K562 (cell line): ENCODE results near the gene CCNO. TPM values are rescaled to one million over a fixed set of nuclear protein-coding genes. Genes with fewer than 3 reads are reported as not detected.
A peak's percentile ranks its signal among the peaks of the same experiment; 100 is the strongest.

ENCODE experiments used
- ATAC-seq: fragments of 200-7000 bp; cut with Tn5 transposase; 3 replicates; pipeline ENCODE4 v1.9.1; 2020; ENCODE audit warnings: moderate library complexity
- BruUV-seq: library from RNA; stranded (reverse); fragments of 400-500 nt; replicated peaks from 2 replicates; lab custom pipeline; 2021; lab: Mats Ljungman, UMichigan
- CTCF ChIA-PET: fragments of 300-600 bp; formaldehyde crosslinking; extraction: SDS; loops from one replicate; lab custom pipeline; 2021; ENCODE audit warnings: low intra/inter-chr PET ratio; lab: Yijun Ruan, JAX
- POLR2A ChIA-PET: fragments of 300-600, 350-650 bp; sonication (Branson Sonifier 250); formaldehyde crosslinking; extraction: SDS; loops from one replicate; lab custom pipeline; 2021; ENCODE audit warnings: antibody characterized with exemption, inconsistent platforms; lab: Yijun Ruan, JAX
- DNase-seq, 4 experiments: peaks; one replicate each; pipeline versions ENCODE4 v3.0.0 to v3.0.0-alpha.2; 2011 to 2018; ENCODE audit warnings: low spot score in 3 of 4, mixed read lengths in 3 of 4; ENCODE audit errors: extremely low read depth in 1 of 4
- FAIRE-seq: peaks from 2 replicates; lab custom pipeline; 2011; peaks lifted over from hg19 to GRCh38; lab: Jason Lieb, UNC
- H2AFZ ChIP-seq: 2 replicates; pipeline ENCODE4 v1.6.0; 2011; ENCODE audit warnings: low read depth, low read length, control low read depth, inconsistent platforms
- H3K27ac ChIP-seq: fragments of 200-600 bp; 3 replicates; pipeline ENCODE4 v1.8.0; 2011; ENCODE audit warnings: low read depth, mild to moderate bottlenecking, control low read depth, inconsistent platforms, low read length, moderate library complexity, mixed read lengths; ENCODE audit errors: extremely low read depth
- H3K27me3 ChIP-seq, 2 experiments: fragments of 300-600 bp in 1 of 2; 2 replicates in 1 of 2; 3 replicates in 1 of 2; pipeline versions ENCODE4 v1.6.0 to v1.8.0; 2011; ENCODE audit warnings: inconsistent platforms in 2 of 2, low read length in 2 of 2, mild to moderate bottlenecking in 1 of 2, mixed read lengths in 1 of 2, moderate library complexity in 1 of 2; ENCODE audit not compliant: control insufficient read depth in 2 of 2, insufficient read depth in 2 of 2
- H3K36me3 ChIP-seq: fragments of 300-600 bp; 3 replicates; pipeline ENCODE4 v1.8.0; 2011; ENCODE audit warnings: mild to moderate bottlenecking, low read length, inconsistent platforms; ENCODE audit not compliant: control insufficient read depth, insufficient read depth
- H3K4me1 ChIP-seq, 2 experiments: fragments of 200-600 bp in 1 of 2; replicated peaks in 1 of 2; 2 replicates in 1 of 2; 3 replicates in 1 of 2; pipeline versions ENCODE4 v1.5.1 to v1.8.0; 2011; ENCODE audit warnings: inconsistent platforms in 2 of 2, low read length in 2 of 2, mild to moderate bottlenecking in 1 of 2, mixed read lengths in 1 of 2, moderate library complexity in 1 of 2; ENCODE audit not compliant: control insufficient read depth in 2 of 2, insufficient read depth in 2 of 2
- H3K4me2 ChIP-seq: 2 replicates; pipeline ENCODE4 v1.6.1; 2011; ENCODE audit warnings: low read length, control low read depth, inconsistent platforms, mixed read lengths; ENCODE audit not compliant: insufficient read depth
- H3K4me3 ChIP-seq: fragments of 200-600 bp; sonication (generic), shearing (Covaris generic); 2 replicates; pipeline ENCODE4 v1.5.1; 2016; ENCODE audit warnings: control low read depth, inconsistent platforms
- H3K79me2 ChIP-seq: fragments of 200-600 bp; 3 replicates; pipeline ENCODE4 v1.8.0; 2011; ENCODE audit warnings: low read length, inconsistent platforms; ENCODE audit not compliant: control insufficient read depth, insufficient read depth
- H3K9ac ChIP-seq, 2 experiments: 2 replicates each; pipeline versions ENCODE4 v1.6.0 to v1.6.1; 2011; ENCODE audit warnings: low read depth in 2 of 2, low read length in 2 of 2, control low read depth in 1 of 2, inconsistent platforms in 1 of 2, mild to moderate bottlenecking in 1 of 2, mixed read lengths in 1 of 2; ENCODE audit not compliant: insufficient read depth in 1 of 2
- H3K9me1 ChIP-seq: one replicate; pipeline ENCODE4 v1.6.0; 2011; ENCODE audit warnings: inconsistent platforms, mild to moderate bottlenecking, low read length, moderate library complexity; ENCODE audit not compliant: control insufficient read depth, insufficient read depth
- H3K9me3 ChIP-seq: replicated peaks from 2 replicates; pipeline ENCODE4 v1.5.1; 2011; ENCODE audit warnings: low read depth, low read length, inconsistent platforms; ENCODE audit not compliant: control insufficient read depth, insufficient read depth
- H4K20me1 ChIP-seq: replicated peaks from 2 replicates; pipeline ENCODE4 v1.6.1; 2011; ENCODE audit warnings: low read length, inconsistent platforms, mixed read lengths; ENCODE audit not compliant: control insufficient read depth, insufficient read depth
- CSDE1 ChIP-seq, 2 experiments: fragments of 450-650 bp; IDR thresholded peaks; 2 replicates each; pipeline ENCODE4 v1.6.1; 2016; ENCODE audit warnings: mild to moderate bottlenecking in 1 of 2
- FOXJ3 ChIP-seq: sonication (generic); formaldehyde crosslinking; IDR thresholded peaks from 2 replicates; pipeline ENCODE4 v1.4.0; 2020; ENCODE audit warnings: mild to moderate bottlenecking, missing genetic modification reagents
- PHF21A ChIP-seq: fragments of 450-650 bp; IDR thresholded peaks from 2 replicates; pipeline ENCODE4 v1.6.1; 2017; ENCODE audit warnings: low read depth, borderline replicate concordance
- PTBP1 ChIP-seq: fragments of 200-400 bp; formaldehyde crosslinking; IDR thresholded peaks from 2 replicates; pipeline ENCODE4 v1.6.1; 2017; ENCODE audit warnings: low read depth, low read length
- RFX7 ChIP-seq: fragments of 250-450 bp; sonication (Bioruptor Pico); IDR thresholded peaks from 2 replicates; pipeline ENCODE4 v1.5.1; 2021; ENCODE audit warnings: mild to moderate bottlenecking
- SIN3A ChIP-seq, 2 experiments: fragments of 150-350 bp in 1 of 2; IDR thresholded peaks; 2 replicates each; pipeline ENCODE4 v1.6.1; 2011 to 2016; ENCODE audit warnings: borderline replicate concordance in 2 of 2, low read depth in 2 of 2, low read length in 2 of 2, mild to moderate bottlenecking in 2 of 2, moderate library complexity in 2 of 2; ENCODE audit not compliant: control insufficient read depth in 1 of 2
- SMARCC2 ChIP-seq: fragments of 450-650 bp; IDR thresholded peaks from 2 replicates; pipeline ENCODE4 v1.6.1; 2017; ENCODE audit warnings: antibody characterized with exemption, moderate library complexity, mild to moderate bottlenecking, low read depth
- SUPT5H ChIP-seq: fragments of 450-650 bp; IDR thresholded peaks from 2 replicates; pipeline ENCODE4 v1.6.1; 2016
- TARDBP ChIP-seq: fragments of 450-650 bp; IDR thresholded peaks from 2 replicates; pipeline ENCODE4 v1.6.1; 2016
- ZKSCAN8 ChIP-seq: fragments of 200-800 bp; sonication (Bioruptor generic); IDR thresholded peaks from 2 replicates; pipeline ENCODE4 v1.6.1; 2016; ENCODE audit warnings: missing genetic modification characterization, missing compliant biosample characterization
- ZNF696 ChIP-seq: fragments of 250-450 bp; sonication (Bioruptor Pico); conservative IDR thresholded peaks from 2 replicates; pipeline ENCODE4 v1.4.0; 2020; ENCODE audit warnings: mild to moderate bottlenecking, moderate library complexity
- WGBS: fragments of 100-300 bp; shearing (Covaris generic); methylation state at CpG from one replicate; pipeline ENCODE4 v1.1.6; 2016; ENCODE audit warnings: low coverage, mixed read lengths; ENCODE audit not compliant: insufficient coverage; ENCODE audit errors: missing lambda C conversion rate; 5-methylcytosine and 5-hydroxymethylcytosine counted together
- in situ Hi-C: fragments of 300-500 bp; cut with MboI; formaldehyde crosslinking; loops from 4 replicates; pipeline ENCODE4 v1.15.0; 2018; ENCODE audit warnings: inconsistent platforms, mixed read lengths
- intact Hi-C: fragments of 100-400 bp; cut with micrococcal nuclease; formaldehyde crosslinking; loops from 2 replicates; pipeline ENCODE4 v1.14.2; 2022
- polyA plus RNA-seq, 8 experiments: library from polyadenylated mRNA; depleted of rRNA in 4 of 8; stranded (reverse) in 5 of 8; unstranded in 3 of 8; fragments of >200 nt; fragmentation: Nextera tagmentation in 2 of 8; fragmentation: Illumina TruSeq in 1 of 8; extraction: Ambion mirVana in 2 of 8; extraction: Trizol in 1 of 8; gene quantifications; 2 replicates each; pipeline versions ENCODE4 v1.2.1 to v1.2.3, GENCODE V29; 2011 to 2014; ENCODE audit warnings: inconsistent platforms in 1 of 8, missing spikeins in 1 of 8
- total RNA-seq, 7 experiments: library from RNA; depleted of rRNA in 6 of 7; stranded (reverse); fragments of >200 nt in 6 of 7; fragmentation: Illumina TruSeq in 2 of 7; extraction: Trizol in 2 of 7; gene quantifications; 2 replicates each; pipeline versions ENCODE4 v1.2.1 to v1.2.3, GENCODE V29; 2011 to 2021; ENCODE audit warnings: low replicate concordance in 1 of 7
- TF ChIP-seq, protein P1 (sequence below), 2 experiments: fragments of 450-650 bp in 1 of 2; sonication (generic) in 1 of 2; formaldehyde crosslinking; conservative IDR thresholded peaks; 2 replicates each; pipeline versions ENCODE4 v1.4.0 to v1.8.1; 2020 to 2022; ENCODE audit warnings: mild to moderate bottlenecking in 1 of 2, missing genetic modification reagents in 1 of 2
- TF ChIP-seq, protein P2 (sequence below): sonication (generic); formaldehyde crosslinking; IDR thresholded peaks from 2 replicates; pipeline ENCODE4 v1.5.0; 2020; ENCODE audit warnings: missing genetic modification reagents
- TF ChIP-seq, protein P3 (sequence below), 2 experiments: fragments of 150-350 bp in 1 of 2; IDR thresholded peaks; 2 replicates each; pipeline ENCODE4 v1.6.1; 2012 to 2016; ENCODE audit warnings: low read depth in 2 of 2, low read length in 2 of 2, mild to moderate bottlenecking in 1 of 2, moderate library complexity in 1 of 2

The CCNO gene
- total and polyA plus RNA-seq, 9 of the 15 experiments (the other 6 are each of a cell fraction or from before 2014, with no cell fraction given): 0.08 to 3.1 (median 0.29) TPM

DNA sequence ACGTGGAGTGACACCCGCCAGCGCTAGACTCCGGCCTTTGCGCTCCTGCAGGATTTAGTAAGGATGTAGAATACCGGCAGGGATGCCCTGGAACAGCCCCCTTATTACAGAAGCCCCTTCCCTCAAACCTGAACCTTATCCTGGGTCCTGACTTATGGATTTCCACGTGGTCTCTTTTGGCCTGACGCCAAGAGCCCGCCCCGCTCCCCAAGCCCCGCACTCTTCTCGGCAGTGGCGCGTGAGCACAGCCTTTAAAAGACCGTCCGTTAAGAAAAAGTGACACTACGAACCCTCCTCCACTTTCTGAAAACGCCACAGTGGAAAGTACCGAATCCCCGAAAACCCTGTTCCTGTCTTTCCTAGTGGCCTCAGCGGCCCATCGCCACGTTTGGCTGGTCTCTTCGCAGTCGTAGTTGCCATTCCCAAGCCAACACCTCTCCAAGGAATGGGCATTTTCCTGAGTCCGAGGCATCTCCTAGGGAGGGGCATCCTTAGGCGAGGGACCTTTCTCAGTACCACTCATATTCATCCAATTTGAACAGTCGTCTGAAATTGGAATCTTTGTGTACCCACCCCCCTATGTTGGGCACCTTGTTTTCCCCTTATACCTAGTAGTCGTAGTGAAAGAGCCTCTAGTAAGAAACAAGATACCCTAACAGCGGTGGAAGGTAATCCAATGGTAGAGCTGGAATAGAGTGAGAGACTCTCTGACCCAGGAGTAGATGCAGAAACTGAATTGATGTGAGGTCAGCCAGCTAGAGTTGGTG, 5.6 kb downstream of the CCNO start:
- POLR2A ChIA-PET: interaction anchor here (0.7 to 1.0 kb wide), 2 partner anchors 13 to 80 kb away, joined by 3 to 4 read pairs; partner anchors contain the start of genes DHX29 and MTREX
- in situ Hi-C loops: no loop called here
- intact Hi-C loops: loop anchor here (2.0 to 5.0 kb wide), 3 partner anchors 56 to 463 kb away; partner anchors contain the start of genes CDC20B, DHX29 and MTREX
- Histone ChIP-seq H3K9me1 (peaks cover 3% of the 10 kb centered on the region), H3K79me2 (no peaks in the 10 kb centered on the region), H3K36me3 (no peaks in the 10 kb centered on the region), H3K9ac (peak overlapping the region; percentile 82 to 89), H3K27ac (peak overlapping the region; percentile 64), H3K4me2 (peak overlapping the region; percentile 89), H3K4me1 (peaks cover 12 to 40% of the 10 kb centered on the region in 2 experiments; a peak in 3 of 5 replicates), H4K20me1 (no peaks in the 10 kb centered on the region), H3K9me3 (no peaks in the 10 kb centered on the region), H2AFZ (peak overlapping the region; percentile 99), H3K4me3 (peak overlapping the region; percentile 71), H3K27me3 (peaks cover 17 to 22% of the 10 kb centered on the region in 2 experiments)
- BruUV-seq: no TSS peak
- CTCF ChIA-PET: interaction anchor here (1.9 kb wide), 1 partner anchor 464 kb away, joined by 6 read pairs; no protein-coding TSS in a partner anchor
- no peak for DNase-seq
- ATAC-seq: no peak
- peak; percentile 51 for FAIRE-seq
- 41% methylated on average over 29 of the region's 30 CpGs for WGBS
- TF ChIP-seq FOXJ3 (CRISPR knock-in tag): no peak
- TF ChIP-seq ZNF696: no peak
- no peak for TF ChIP-seq SMARCC2
- TF ChIP-seq, protein P1, sequence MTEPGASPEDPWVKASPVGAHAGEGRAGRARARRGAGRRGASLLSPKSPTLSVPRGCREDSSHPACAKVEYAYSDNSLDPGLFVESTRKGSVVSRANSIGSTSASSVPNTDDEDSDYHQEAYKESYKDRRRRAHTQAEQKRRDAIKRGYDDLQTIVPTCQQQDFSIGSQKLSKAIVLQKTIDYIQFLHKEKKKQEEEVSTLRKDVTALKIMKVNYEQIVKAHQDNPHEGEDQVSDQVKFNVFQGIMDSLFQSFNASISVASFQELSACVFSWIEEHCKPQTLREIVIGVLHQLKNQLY (CRISPR knock-in tag; conservative IDR thresholded peaks at IDR 0.05): no peak
- TF ChIP-seq PTBP1: no peak
- TF ChIP-seq TARDBP: 0 out of 2 replicates have a peak, but pooled peaks have one; percentile 7
- TF ChIP-seq, protein P2, sequence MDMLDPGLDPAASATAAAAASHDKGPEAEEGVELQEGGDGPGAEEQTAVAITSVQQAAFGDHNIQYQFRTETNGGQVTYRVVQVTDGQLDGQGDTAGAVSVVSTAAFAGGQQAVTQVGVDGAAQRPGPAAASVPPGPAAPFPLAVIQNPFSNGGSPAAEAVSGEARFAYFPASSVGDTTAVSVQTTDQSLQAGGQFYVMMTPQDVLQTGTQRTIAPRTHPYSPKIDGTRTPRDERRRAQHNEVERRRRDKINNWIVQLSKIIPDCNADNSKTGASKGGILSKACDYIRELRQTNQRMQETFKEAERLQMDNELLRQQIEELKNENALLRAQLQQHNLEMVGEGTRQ (CRISPR knock-in tag): peak; percentile 12
- TF ChIP-seq RFX7: no peak
- 0 out of 4 replicates have a peak, but pooled peaks of 1 of the 2 experiments have one; percentile 5 for TF ChIP-seq SIN3A (IDR thresholded peaks at IDR 0.05; ENCODE audit: borderline replicate concordance in 2 of 2, control insufficient read depth in 1 of 2, low read depth in 2 of 2, low read length in 2 of 2)
- no peak for TF ChIP-seq PHF21A
- TF ChIP-seq, protein P3, sequence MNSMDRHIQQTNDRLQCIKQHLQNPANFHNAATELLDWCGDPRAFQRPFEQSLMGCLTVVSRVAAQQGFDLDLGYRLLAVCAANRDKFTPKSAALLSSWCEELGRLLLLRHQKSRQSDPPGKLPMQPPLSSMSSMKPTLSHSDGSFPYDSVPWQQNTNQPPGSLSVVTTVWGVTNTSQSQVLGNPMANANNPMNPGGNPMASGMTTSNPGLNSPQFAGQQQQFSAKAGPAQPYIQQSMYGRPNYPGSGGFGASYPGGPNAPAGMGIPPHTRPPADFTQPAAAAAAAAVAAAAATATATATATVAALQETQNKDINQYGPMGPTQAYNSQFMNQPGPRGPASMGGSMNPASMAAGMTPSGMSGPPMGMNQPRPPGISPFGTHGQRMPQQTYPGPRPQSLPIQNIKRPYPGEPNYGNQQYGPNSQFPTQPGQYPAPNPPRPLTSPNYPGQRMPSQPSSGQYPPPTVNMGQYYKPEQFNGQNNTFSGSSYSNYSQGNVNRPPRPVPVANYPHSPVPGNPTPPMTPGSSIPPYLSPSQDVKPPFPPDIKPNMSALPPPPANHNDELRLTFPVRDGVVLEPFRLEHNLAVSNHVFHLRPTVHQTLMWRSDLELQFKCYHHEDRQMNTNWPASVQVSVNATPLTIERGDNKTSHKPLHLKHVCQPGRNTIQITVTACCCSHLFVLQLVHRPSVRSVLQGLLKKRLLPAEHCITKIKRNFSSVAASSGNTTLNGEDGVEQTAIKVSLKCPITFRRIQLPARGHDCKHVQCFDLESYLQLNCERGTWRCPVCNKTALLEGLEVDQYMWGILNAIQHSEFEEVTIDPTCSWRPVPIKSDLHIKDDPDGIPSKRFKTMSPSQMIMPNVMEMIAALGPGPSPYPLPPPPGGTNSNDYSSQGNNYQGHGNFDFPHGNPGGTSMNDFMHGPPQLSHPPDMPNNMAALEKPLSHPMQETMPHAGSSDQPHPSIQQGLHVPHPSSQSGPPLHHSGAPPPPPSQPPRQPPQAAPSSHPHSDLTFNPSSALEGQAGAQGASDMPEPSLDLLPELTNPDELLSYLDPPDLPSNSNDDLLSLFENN (IDR thresholded peaks at IDR 0.05; ENCODE audit: low read depth in 2 of 2, low read length in 2 of 2): no peak
- no peak for TF ChIP-seq SUPT5H
- TF ChIP-seq CSDE1 (IDR thresholded peaks at IDR 0.05): 0 out of 4 replicates have a peak, but pooled peaks of 1 of the 2 experiments have one; percentile 18
- TF ChIP-seq ZKSCAN8: no peak
